NK-92 (cell line): ENCODE data around the gene CTDP1.

Experiments used
- DNase-seq: peaks from one replicate; lab custom pipeline; 2025; ENCODE audit not compliant: unreplicated experiment; lab: John Stamatoyannopoulos, UW

CTDP1 gene

DNA sequence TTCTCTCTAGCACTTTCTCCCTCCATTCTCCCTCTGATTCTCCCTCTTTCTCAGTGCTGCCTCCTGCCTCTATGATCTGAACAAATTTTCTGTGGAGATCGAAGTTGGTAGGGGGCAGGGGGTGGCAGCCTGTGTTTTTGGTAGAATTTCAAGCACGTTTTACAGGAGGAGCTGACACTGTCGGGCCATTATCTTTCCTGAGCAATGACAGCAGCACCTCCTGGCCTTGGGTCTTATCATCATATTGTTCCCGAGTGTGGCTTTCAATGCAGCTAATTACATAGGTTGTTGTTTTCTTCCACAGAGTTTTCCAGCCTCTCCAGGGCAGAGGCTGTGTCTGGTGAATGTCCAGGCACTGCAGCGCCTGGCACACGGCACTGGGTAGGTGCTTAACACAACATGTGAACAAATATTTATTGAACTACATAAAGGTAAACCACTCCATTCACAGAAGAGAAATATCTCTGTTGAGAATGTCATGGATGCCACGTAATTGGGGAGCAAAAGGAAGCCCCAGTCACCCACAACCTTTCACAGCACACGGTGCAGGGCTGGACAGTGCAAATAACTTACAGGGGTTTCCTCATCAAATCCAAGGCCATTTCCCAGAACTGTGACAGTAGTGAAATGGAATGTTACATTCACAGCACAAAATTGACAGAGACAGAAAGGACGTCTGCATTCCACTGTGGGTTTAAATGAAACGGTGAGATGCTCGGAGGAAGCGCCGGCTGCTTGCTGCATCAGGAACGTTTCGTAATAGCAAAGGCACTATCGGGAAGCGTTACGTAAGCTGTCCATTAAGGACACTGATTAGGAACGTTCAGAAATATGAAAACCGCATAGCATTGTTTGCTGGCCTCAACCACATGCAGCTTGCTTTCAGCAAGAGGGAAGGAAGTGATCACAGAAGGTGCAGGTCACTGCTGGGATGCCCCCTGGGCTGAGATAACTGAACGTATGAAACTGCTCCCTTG, 111.7 kb downstream of the CTDP1 start:
- no peak for DNase-seq

DNA sequence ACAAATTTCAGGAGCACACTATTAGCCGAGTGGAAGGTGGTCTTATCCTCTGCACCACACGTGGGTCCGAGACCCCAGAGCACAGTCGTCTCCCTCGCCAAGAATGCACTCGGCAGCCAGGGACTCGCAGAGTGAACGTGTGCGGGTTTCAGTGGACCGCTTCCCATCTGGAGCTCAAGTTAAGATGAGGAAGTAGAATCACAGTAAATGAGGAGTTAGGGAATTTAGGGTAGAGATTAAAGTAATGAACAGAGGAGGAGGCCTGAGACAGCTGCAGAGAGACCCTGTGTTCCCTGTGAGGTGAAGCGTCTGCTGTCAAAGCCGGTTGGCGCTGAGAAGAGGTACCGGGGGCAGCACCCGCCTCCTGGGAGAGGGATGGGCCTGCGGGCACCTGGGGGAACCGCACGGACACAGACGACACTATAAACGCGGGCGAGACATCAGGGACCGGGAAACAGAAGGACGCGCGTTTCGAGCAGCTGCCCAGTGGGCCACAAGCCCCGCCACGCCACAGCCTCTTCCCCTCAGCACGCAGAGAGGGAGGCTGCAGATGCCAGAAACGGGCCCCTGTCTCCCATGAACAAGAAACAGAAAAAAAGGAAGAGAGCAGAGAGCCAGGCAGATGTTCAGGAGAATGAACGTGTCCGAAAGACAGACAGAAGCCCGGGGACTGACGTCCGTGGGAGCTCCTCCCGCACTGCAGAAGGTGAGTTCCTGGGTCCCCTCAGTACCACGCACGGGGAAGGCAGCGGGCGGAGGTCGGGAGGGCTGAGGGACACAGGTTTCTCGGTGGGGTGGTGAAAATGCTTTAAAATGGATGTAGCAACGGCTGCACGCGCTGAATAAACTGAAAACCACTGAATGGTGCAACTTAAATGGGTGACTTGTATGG, 112.7 kb downstream of the CTDP1 start:
- no peak for DNase-seq

GRCh38 chr18:79792988-79793355, 113.4 kb downstream of the CTDP1 start:
- DNase-seq = no peak

DNA sequence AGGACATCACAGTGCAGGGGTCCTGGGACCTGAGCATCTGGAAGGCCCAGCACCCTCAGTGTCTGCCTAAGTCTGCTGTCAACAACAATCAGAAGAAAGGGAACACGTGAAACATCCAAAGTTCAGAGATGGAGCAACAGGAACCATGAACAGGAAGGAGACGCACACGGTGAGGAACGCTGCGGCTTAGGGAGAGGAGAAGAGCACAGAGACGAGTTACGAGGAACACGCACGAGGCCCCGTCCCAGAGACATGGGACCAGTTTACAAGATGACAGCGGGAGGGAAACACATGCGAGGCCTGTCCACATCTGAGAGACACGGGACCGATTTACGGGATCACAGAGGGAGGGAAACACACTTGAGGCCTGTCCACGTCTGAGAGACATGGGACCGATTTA, 115.2 kb downstream of the CTDP1 start:
- DNase-seq = no peak

- DNase-seq = no peak
Observed at GRCh38 chr18:79795446-79795845, 115.8 kb downstream of the CTDP1 start.

DNA sequence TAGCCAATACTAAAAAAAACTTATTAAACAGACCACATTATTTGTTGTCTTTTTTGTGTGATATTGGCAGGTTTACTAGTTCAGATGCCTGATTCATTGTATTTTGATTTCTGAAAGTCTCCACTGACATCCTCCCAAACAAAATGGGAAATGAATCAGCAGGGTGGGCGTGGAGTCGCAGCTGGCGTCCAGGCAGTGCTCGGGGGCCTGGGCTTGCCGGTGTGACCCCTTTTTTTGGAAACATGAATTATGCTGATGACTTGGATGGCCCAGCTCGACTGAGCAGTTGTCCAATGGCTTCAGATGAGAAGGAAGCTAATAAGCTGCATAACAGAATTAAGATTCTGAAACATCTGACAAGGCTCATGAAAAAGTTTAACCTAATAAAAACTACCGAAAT, 116.4 kb downstream of the CTDP1 start:
- no peak for DNase-seq

- DNase-seq = no peak
Observed at GRCh38 chr18:79796531-79797405, 117.2 kb downstream of the CTDP1 start.

DNA sequence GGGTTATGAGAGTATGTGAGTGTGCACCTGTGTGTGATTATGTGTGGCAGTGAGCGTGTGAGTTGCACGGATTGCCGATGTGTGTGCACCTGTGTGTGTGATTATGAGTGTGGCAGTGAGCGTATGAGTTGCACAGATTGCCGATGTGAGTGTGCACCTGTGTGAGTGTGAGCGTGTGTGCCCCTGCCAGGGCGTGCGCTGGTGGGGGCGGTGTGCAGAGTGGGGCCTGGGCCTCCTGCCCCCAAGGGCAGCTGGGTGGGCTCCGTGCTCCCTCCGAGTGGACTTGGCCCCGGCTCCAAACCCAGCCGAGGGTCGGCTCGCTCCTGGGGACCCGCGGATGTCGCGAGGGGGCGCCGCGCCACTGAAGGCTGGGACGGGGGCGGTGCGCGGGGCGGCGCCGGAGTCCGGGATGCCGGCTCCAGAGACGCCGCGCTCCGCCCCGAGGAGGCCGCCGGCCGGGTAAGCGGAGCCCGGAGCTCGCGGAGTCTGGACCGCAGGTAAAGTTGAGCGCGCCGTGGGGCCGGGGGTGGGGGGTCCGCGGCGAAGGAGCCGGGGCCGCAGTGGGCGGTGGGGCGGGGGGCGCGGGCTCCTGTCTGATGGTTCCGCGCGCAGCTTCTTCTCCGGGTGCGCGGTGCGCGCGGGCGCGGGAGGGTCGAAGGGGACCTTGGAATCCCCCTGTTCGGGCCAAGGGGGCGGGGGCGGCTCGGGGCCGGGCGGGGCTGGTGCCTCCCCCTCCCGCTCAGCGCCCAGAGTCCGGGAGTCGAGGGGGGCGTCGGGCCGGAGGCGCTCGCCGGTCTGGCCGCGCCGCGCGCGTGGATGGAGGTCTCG, 118.1 kb downstream of the CTDP1 start, which contains the start of gene KCNG2:
TSS of gene KCNG2 (plus strand) at position 421 of the 828 bp plus-strand sequence. CDS start 65,730 bp downstream, outside the sequence.
- no peak for DNase-seq

GRCh38 chr18:79798346-79798998, 118.9 kb downstream of the CTDP1 start:
- DNase-seq = no peak

- no peak for DNase-seq
Observed at GRCh38 chr18:79798999-79799370, 119.4 kb downstream of the CTDP1 start.

- no peak for DNase-seq
Observed at GRCh38 chr18:79799619-79800370, 120.2 kb downstream of the CTDP1 start.

- no peak for DNase-seq
Observed at GRCh38 chr18:79800371-79801180, 121.0 kb downstream of the CTDP1 start.

- DNase-seq = no peak
Observed at GRCh38 chr18:79801217-79801616, 121.6 kb downstream of the CTDP1 start.

DNA sequence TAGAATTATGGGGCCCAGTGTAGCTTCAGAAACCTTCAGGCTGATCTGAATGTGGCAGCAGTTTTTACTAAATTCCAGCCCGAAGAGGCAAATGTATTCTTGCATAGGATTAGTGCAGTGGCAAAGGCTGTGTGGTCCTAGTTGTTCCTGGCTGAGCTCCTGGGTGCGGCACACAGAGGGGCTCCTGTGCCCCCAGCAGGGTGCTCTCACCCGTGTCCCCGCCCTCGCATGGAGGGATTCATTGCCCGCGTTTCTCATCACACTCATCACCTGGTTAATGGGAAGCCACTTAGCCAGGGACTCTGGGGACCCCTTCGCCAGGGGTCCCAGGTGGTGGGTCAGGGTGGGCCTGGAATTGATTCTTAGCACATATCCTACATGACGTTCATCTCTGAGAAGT, 122.0 kb downstream of the CTDP1 start:
- no peak for DNase-seq

- DNase-seq = no peak
Observed at GRCh38 chr18:79802298-79802697, 122.7 kb downstream of the CTDP1 start.

DNA sequence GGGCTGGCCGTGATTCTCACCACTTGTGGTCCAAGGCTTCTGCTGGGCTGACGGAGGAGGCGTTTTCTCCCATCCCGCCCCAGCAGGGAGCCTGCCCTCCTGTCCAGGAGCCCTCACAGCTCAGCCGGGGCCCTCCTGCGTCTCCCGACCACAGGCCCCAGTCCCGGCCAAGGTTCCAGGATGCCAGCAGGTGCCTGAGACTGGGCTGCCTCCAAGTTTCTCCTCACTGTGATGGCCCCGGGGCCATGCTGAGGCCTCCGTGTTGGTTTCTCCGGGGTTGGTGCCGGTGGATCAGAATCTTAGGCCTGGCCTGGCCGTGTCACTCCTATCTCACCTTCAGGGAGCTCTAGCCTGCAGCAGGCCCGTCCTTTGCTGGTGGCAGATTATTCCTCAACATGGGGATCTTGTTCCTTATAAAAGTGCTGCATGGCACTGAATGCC, 124.0 kb downstream of the CTDP1 start:
- DNase-seq = no peak
